8988T (cell line): Measurements from ENCODE around the gene IDH3G.

ENCODE experiments used
- DNase-seq: peaks from one replicate; pipeline ENCODE4 v3.0.0; 2011

Gene IDH3G

GRCh38 chrX:153771415-153772315 lies 22.5 kb downstream of the IDH3G start:
- DNase-seq, result peak; percentile 58

GRCh38 chrX:153770601-153771414 lies 23.4 kb downstream of the IDH3G start:
- DNase-seq, result peak; percentile 30

GRCh38 chrX:153769865-153770600 lies 24.1 kb downstream of the IDH3G start:
- DNase-seq, result peak; percentile 35

GRCh38 chrX:153769158-153769864 lies 24.9 kb downstream of the IDH3G start:
- DNase-seq, result peak; percentile 27

GRCh38 chrX:153768311-153769157 lies 25.6 kb downstream of the IDH3G start:
- peak; percentile 66 for DNase-seq

GRCh38 chrX:153767674-153768055 lies 26.5 kb downstream of the IDH3G start:
- DNase-seq, result peak; percentile 26

- peak; percentile 14 for DNase-seq
These were observed 27.1 kb downstream of the IDH3G start for GRCh38 chrX:153766871-153767673.

GRCh38 chrX:153766098-153766817 lies 27.9 kb downstream of the IDH3G start:
- DNase-seq, result peak; percentile 36

- peak; percentile 21 for DNase-seq
These were observed 28.8 kb downstream of the IDH3G start for GRCh38 chrX:153765138-153766079.

GRCh38 chrX:153764786-153765137 lies 29.4 kb downstream of the IDH3G start:
- no peak for DNase-seq

GRCh38 chrX:153763989-153764755 lies 30.0 kb downstream of the IDH3G start, which contains the start of gene PLXNB3:
TSS of gene PLXNB3 (plus strand) at chrX:153764249. CDS start at chrX:153765536, 1,287 bp downstream.
- DNase-seq, result peak; percentile 94

- no peak for DNase-seq
These were observed 30.8 kb downstream of the IDH3G start for GRCh38 chrX:153763298-153763932.

- no peak for DNase-seq
These were observed 31.5 kb downstream of the IDH3G start for GRCh38 chrX:153762626-153763173.

- no peak for DNase-seq
These were observed 32.3 kb downstream of the IDH3G start for GRCh38 chrX:153761863-153762262.

- DNase-seq, result no peak
These were observed 39.0 kb downstream of the IDH3G start for GRCh38 chrX:153755136-153755535.

GRCh38 chrX:153750127-153750774 lies 43.9 kb downstream of the IDH3G start:
- no peak for DNase-seq
